ENCODE measurements around the gene BLM.

The BLM gene

GRCh38 chr15:90742087-90742486 lies 24.9 kb downstream of the BLM start:
- no peak overlapping the region for H3K27ac ChIP-seq
- TF ChIP-seq, protein P1, sequence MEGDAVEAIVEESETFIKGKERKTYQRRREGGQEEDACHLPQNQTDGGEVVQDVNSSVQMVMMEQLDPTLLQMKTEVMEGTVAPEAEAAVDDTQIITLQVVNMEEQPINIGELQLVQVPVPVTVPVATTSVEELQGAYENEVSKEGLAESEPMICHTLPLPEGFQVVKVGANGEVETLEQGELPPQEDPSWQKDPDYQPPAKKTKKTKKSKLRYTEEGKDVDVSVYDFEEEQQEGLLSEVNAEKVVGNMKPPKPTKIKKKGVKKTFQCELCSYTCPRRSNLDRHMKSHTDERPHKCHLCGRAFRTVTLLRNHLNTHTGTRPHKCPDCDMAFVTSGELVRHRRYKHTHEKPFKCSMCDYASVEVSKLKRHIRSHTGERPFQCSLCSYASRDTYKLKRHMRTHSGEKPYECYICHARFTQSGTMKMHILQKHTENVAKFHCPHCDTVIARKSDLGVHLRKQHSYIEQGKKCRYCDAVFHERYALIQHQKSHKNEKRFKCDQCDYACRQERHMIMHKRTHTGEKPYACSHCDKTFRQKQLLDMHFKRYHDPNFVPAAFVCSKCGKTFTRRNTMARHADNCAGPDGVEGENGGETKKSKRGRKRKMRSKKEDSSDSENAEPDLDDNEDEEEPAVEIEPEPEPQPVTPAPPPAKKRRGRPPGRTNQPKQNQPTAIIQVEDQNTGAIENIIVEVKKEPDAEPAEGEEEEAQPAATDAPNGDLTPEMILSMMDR (IDR thresholded peaks at IDR 0.05), result no peak

DNA sequence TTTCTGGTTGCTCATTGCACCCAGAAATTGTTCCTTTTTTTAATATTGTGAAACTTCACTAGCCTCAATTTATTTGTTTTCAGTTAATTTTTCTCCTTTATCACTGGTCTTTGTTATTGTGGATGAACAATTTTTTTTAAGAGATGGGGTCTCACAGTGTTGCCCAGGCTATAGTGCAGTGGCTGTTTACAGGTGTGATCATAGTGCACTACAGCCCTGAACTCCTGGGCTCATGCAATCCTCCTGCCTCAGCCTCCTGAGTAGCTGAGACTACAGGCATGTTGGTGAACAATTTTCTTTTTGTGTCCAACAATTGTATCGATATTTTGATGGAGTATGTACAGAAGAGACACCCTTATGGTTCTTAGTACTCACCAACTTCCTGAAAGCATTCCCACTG lies 26.3 kb downstream of the BLM start:
- no peak overlapping the region for H3K27ac ChIP-seq
- TF ChIP-seq ZFX (IDR thresholded peaks at IDR 0.05; ENCODE audit: borderline replicate concordance), result no peak
- TF ChIP-seq, protein P1 (IDR thresholded peaks at IDR 0.05), result no peak

DNA sequence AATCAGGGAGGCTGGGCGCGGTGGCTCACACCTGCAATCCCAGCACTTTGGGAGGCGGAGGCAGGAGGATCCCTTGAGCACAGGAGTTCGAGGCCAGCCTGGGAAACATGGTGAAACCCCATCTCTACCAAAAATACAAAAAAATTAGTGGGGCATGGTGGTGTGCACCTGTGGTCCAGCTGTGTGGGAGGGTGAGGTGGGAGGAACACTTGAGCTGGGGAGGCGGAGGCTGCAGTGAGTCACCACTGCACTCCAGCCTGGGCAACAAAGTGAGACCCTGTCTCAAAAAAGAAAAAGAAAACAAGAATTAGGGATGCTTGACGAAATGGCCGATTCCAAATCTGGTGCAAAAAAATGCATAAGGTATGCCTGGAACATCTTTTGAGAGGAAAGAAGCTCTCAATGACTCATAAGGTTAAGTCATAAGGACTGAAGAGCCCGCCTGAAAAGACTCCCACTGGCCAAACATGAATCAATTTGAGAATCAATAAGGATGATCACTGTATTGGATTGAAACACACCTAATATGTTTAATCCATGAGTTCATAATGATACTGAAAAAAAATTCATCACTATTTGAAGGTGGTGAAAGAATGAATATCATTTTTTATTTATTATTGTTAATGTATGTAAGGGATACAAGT lies 27.7 kb downstream of the BLM start:
- no peak overlapping the region for H3K27ac ChIP-seq
- TF ChIP-seq, protein P1 (IDR thresholded peaks at IDR 0.05), result no peak
- no peak for TF ChIP-seq ZFX (IDR thresholded peaks at IDR 0.05; ENCODE audit: borderline replicate concordance)

DNA sequence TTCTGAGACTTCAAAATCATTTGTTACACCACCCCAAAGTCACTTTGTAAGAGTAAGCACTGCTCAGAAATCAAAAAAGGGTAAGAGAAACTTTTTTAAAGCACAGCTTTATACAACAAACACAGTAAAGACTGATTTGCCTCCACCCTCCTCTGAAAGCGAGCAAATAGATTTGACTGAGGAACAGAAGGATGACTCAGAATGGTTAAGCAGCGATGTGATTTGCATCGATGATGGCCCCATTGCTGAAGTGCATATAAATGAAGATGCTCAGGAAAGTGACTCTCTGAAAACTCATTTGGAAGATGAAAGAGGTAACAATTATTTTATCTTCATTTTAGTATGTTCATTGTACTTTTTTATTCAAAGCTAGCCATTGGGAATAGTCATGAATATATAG lies 32.6 kb downstream of the BLM start:
- TF ChIP-seq, protein P1 (IDR thresholded peaks at IDR 0.05), result no peak
- H3K27ac ChIP-seq, result no peak overlapping the region

GRCh38 chr15:90750186-90750585 lies 33.0 kb downstream of the BLM start:
- TF ChIP-seq, protein P1 (IDR thresholded peaks at IDR 0.05), result no peak
- no peak for TF ChIP-seq ZFX (IDR thresholded peaks at IDR 0.05; ENCODE audit: borderline replicate concordance)
- no peak overlapping the region for H3K27ac ChIP-seq

- H3K27ac ChIP-seq, result no peak overlapping the region
- TF ChIP-seq, protein P1 (IDR thresholded peaks at IDR 0.05), result no peak
These were observed 34.2 kb downstream of the BLM start for GRCh38 chr15:90751300-90751825.

DNA sequence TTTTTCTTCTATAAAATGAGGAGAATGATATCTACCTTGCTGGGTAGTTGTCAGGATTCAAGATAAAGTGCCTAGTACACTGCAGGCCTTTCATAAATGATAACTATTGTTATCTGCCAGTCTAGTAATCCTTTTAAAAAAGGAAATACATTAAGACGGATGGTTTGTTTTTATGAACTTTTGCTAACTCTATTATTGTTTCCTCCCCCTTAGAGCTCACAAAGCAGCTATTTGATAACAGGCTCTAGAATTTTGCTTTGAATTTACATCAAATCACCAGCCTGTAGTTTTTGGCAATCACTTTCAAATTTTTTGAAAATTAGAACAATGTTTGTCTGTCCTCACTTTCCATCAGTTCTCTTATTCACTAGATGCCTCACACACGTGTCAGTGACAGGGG lies 39.8 kb downstream of the BLM start:
- H3K27ac ChIP-seq, result no peak overlapping the region
- no peak for TF ChIP-seq ZFX (IDR thresholded peaks at IDR 0.05; ENCODE audit: borderline replicate concordance)
- TF ChIP-seq, protein P1 (IDR thresholded peaks at IDR 0.05), result no peak

All from 22Rv1 (cell line).